ENCODE results near the gene ESPN.
"Not testable (repeated sequence)": the region's sequence is repeated elsewhere in the genome, so short reads cannot be mapped to it uniquely, and the experiment has no call there.

ESPN gene

DNA sequence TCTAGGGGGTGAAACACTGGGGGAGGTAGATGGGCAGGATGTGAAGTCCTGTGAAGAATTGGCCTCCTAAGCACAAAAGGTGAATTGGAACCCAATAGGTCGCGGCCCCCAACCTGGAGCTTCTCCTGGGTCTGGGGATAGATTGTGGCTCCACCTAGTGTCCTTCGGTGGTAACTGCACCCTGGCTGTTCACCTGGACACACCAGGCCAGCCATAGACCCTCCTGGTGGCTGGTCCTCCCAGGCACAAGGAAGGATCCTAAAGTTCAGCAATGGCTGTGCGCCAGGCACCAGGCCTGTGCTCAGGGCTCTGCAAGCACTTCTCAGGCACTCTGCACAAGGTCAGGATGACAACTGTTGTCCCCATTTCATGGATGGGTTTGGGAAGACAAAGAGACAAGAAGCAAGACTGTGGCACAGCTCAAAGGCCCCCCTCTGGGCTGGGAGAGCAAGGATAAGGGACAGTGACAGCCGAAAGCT lies 13.5 kb downstream of the ESPN start:
- no peaks in the 10 kb centered on the region for H3K36me3 ChIP-seq (ENCODE audit: control insufficient read depth in 5 of 5, insufficient read depth in 5 of 5, low read length in 5 of 5)
- no peak overlapping the region for H3K4me3 ChIP-seq (ENCODE audit: low read depth in 1 of 5, low read length in 5 of 5)
- H3K27ac ChIP-seq (ENCODE audit: low read depth, low read length) = no peak overlapping the region
- H3K4me1 ChIP-seq (ENCODE audit: control insufficient read depth in 5 of 5, insufficient read depth in 5 of 5, low read length in 5 of 5) = peaks cover 0 to 6% (median 3%) of the 10 kb centered on the region in 5 donors
- no peaks in the 10 kb centered on the region for H3K9me3 ChIP-seq (ENCODE audit: control insufficient read depth in 5 of 5, low read length in 5 of 5)
- H3K9ac ChIP-seq (ENCODE audit: low read length in 5 of 5) = no peak overlapping the region
- H3K27me3 ChIP-seq (ENCODE audit: control insufficient read depth in 5 of 5, insufficient read depth in 4 of 5, low read length in 5 of 5) = peaks cover 9 to 24% (median 17%) of the 10 kb centered on the region in 5 donors

DNA sequence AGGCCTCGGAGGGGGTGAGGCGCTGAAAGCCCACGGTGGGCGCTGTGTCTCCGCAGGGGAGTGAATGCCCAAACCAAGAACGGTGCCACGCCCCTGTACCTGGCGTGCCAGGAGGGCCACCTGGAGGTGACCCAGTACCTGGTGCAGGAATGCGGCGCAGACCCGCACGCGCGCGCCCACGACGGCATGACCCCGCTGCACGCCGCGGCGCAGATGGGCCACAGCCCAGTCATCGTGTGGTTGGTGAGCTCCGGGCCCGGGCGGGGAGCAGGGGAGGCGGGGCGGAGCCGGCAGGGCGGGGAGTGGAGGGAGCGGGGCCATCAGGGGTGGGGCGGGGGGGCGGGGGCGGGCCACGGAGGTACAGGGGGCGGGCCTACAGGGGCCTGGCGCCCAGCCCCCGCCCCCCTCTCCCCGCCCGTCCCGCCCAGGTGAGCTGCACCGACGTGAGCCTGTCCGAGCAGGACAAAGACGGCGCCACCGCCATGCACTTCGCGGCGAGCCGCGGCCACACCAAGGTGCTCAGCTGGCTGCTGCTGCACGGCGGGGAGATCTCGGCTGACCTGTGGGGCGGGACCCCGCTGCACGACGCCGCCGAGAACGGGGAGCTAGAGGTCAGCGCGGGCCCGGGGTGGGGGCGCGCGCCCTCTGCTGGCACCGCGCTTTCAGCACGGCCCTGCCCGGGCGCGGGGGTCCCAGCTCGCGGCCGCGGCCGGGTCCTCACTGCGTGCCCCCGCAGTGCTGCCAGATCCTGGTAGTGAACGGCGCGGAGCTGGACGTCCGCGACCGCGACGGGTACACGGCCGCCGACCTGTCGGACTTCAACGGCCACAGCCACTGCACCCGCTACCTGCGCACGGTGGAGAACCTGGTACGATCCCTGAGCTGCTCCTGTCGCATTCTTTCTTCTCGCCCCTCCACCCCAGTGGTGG lies 15.9 kb downstream of the ESPN start:
- Histone ChIP-seq H3K9me3 (ENCODE audit: control insufficient read depth in 5 of 5, low read length in 5 of 5) (no peaks in the 10 kb centered on the region), H3K27ac (ENCODE audit: low read depth, low read length) (no peak overlapping the region), H3K4me3 (ENCODE audit: low read depth in 1 of 5, low read length in 5 of 5) (peak overlapping the region in 1 of 5 donors; percentile 37), H3K36me3 (ENCODE audit: control insufficient read depth in 5 of 5, insufficient read depth in 5 of 5, low read length in 5 of 5) (no peaks in the 10 kb centered on the region), H3K9ac (ENCODE audit: low read length in 5 of 5) (no peak overlapping the region), H3K27me3 (ENCODE audit: control insufficient read depth in 5 of 5, insufficient read depth in 4 of 5, low read length in 5 of 5) (peaks cover 9 to 25% (median 24%) of the 10 kb centered on the region in 5 donors), H3K4me1 (ENCODE audit: control insufficient read depth in 5 of 5, insufficient read depth in 5 of 5, low read length in 5 of 5) (peaks cover 0 to 6% (median 3%) of the 10 kb centered on the region in 5 donors)

DNA sequence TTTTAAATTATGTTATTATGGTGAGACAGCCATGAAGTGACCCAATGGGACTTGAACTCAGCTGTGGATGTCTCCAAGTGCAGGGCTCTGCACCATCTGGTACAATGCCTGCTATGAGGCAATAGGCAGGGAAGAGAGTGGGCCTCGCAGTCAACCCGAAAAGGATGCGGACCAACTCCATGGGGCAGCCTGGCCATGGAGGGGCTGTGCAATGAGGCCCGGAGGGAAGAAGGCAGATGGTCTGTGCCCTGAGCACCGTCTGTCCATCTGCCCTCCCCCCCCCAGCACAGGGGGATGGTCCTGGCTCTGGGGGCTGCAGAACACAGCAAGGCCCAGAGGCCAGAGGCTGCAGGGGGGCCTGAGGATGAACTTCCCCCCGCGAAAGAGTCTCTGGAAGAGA lies 17.0 kb downstream of the ESPN start:
- peaks cover 10 to 27% (median 23%) of the 10 kb centered on the region in 5 donors for H3K27me3 ChIP-seq (ENCODE audit: control insufficient read depth in 5 of 5, insufficient read depth in 4 of 5, low read length in 5 of 5)
- H3K36me3 ChIP-seq (ENCODE audit: control insufficient read depth in 5 of 5, insufficient read depth in 5 of 5, low read length in 5 of 5) = no peaks in the 10 kb centered on the region
- H3K4me1 ChIP-seq (ENCODE audit: control insufficient read depth in 5 of 5, insufficient read depth in 5 of 5, low read length in 5 of 5) = peaks cover 0 to 6% (median 3%) of the 10 kb centered on the region in 5 donors
- H3K9me3 ChIP-seq (ENCODE audit: control insufficient read depth in 5 of 5, low read length in 5 of 5) = no peaks in the 10 kb centered on the region
- H3K4me3 ChIP-seq (ENCODE audit: low read depth in 1 of 5, low read length in 5 of 5) = no peak overlapping the region
- no peak overlapping the region for H3K9ac ChIP-seq (ENCODE audit: low read length in 5 of 5)
- no peak overlapping the region for H3K27ac ChIP-seq (ENCODE audit: low read depth, low read length)

DNA sequence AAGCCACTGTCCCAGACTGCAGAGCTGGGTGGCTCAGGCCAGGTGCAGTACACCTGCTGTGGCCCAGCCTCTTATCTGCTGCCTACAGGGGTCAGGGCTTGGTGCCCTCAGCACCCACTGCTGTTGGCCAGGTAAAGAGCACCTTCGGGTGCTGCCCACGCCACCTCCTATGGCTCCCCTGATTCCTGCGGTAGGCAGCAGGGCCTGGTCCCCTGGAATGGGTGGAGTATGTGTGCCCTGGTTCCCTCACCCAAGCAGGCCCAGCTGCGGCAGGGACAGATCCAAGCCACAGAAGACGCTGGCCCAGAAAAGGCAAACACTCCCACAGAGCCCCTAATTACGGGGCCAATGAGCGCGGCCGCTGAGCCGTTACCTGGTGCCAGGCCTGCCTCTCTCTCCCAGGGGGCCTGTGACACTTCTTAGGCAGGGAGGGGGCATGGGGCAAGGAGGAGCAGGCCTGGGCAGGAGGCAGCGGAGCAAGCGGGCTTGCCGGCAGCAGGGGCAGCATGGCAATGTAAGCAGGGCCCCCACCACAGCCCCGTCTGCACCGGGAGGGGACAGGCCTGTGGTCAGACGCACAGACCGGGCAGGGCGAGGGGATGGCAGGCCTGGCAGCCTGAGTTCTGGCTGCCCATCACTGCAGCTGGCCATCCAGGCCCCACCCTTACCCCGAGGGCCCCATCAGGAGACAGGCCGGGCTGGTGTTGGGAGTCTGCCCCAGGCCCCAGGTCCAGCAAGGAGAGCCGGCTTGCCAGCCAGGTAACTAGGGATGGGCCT lies 19.0 kb downstream of the ESPN start:
- Histone ChIP-seq H3K9me3 (ENCODE audit: control insufficient read depth in 5 of 5, low read length in 5 of 5) (no peaks in the 10 kb centered on the region), H3K9ac (ENCODE audit: low read length in 5 of 5) (no peak overlapping the region), H3K4me3 (ENCODE audit: low read depth in 1 of 5, low read length in 5 of 5) (no peak overlapping the region), H3K27me3 (ENCODE audit: control insufficient read depth in 5 of 5, insufficient read depth in 4 of 5, low read length in 5 of 5) (peaks cover 21 to 37% (median 33%) of the 10 kb centered on the region in 5 donors), H3K36me3 (ENCODE audit: control insufficient read depth in 5 of 5, insufficient read depth in 5 of 5, low read length in 5 of 5) (no peaks in the 10 kb centered on the region), H3K27ac (ENCODE audit: low read depth, low read length) (no peak overlapping the region), H3K4me1 (ENCODE audit: control insufficient read depth in 5 of 5, insufficient read depth in 5 of 5, low read length in 5 of 5) (peaks cover 0 to 22% (median 6%) of the 10 kb centered on the region in 5 donors)

DNA sequence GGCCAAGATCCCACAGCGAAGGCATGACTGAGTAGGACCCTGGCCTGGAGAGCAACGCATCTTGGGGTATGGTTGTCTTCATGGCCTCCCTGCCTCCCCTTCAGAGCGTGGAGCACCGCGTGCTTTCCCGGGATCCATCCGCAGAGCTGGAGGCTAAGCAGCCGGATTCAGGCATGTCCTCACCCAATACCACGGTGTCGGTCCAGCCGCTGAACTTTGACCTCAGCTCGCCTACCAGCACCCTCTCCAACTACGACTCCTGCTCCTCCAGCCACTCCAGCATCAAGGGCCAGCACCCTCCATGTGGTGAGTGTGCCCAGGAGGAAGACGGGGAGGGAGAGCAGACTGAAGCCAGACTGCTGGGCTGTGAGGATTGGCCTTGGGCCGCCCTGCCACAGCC lies 19.8 kb downstream of the ESPN start:
- H3K4me1 ChIP-seq (ENCODE audit: control insufficient read depth in 5 of 5, insufficient read depth in 5 of 5, low read length in 5 of 5) = peaks cover 0 to 29% (median 10%) of the 10 kb centered on the region in 5 donors
- no peak overlapping the region for H3K27ac ChIP-seq (ENCODE audit: low read depth, low read length)
- no peaks in the 10 kb centered on the region for H3K36me3 ChIP-seq (ENCODE audit: control insufficient read depth in 5 of 5, insufficient read depth in 5 of 5, low read length in 5 of 5)
- peaks cover 25 to 41% (median 36%) of the 10 kb centered on the region in 5 donors for H3K27me3 ChIP-seq (ENCODE audit: control insufficient read depth in 5 of 5, insufficient read depth in 4 of 5, low read length in 5 of 5)
- H3K9ac ChIP-seq (ENCODE audit: low read length in 5 of 5) = no peak overlapping the region
- H3K4me3 ChIP-seq (ENCODE audit: low read depth in 1 of 5, low read length in 5 of 5) = no peak overlapping the region
- H3K9me3 ChIP-seq (ENCODE audit: control insufficient read depth in 5 of 5, low read length in 5 of 5) = no peaks in the 10 kb centered on the region

DNA sequence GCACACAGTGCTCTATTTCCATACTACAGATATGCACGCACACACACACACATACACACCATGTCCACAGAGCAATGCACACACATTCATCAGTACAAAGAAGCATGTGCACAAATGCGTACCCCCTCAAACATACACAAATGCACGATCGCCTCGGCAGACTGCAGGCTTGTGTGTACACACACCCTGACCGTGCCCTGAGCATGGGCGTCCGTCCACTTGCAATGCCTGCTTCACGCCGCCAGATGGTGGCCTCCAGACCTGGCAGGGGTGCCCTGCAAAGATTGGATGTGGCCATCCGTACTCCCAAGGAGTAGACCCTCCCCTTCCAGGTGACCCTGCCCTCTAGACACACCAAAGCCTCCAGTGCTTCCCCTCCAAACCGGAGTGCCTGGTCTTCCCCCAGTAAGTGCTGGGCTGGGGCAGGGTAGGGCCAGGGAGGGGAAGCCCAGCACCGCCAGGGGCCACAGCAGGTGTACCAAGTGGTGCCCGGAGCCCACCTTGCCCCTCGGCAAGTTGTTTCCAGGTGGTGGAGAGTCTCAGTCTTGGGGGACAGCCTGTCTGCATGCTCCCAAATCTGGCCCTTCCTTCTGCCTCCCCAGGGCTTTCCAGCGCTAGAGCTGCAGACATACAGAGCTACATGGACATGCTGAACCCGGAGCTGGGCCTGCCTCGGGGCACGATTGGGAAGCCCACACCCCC lies 20.6 kb downstream of the ESPN start:
- Histone ChIP-seq H3K9ac (ENCODE audit: low read length in 5 of 5) (no peak overlapping the region), H3K27me3 (ENCODE audit: control insufficient read depth in 5 of 5, insufficient read depth in 4 of 5, low read length in 5 of 5) (peaks cover 31 to 47% (median 41%) of the 10 kb centered on the region in 5 donors), H3K4me1 (ENCODE audit: control insufficient read depth in 5 of 5, insufficient read depth in 5 of 5, low read length in 5 of 5) (peaks cover 0 to 29% (median 11%) of the 10 kb centered on the region in 5 donors), H3K36me3 (ENCODE audit: control insufficient read depth in 5 of 5, insufficient read depth in 5 of 5, low read length in 5 of 5) (no peaks in the 10 kb centered on the region), H3K4me3 (ENCODE audit: low read depth in 1 of 5, low read length in 5 of 5) (no peak overlapping the region), H3K9me3 (ENCODE audit: control insufficient read depth in 5 of 5, low read length in 5 of 5) (no peaks in the 10 kb centered on the region), H3K27ac (ENCODE audit: low read depth, low read length) (no peak overlapping the region)

DNA sequence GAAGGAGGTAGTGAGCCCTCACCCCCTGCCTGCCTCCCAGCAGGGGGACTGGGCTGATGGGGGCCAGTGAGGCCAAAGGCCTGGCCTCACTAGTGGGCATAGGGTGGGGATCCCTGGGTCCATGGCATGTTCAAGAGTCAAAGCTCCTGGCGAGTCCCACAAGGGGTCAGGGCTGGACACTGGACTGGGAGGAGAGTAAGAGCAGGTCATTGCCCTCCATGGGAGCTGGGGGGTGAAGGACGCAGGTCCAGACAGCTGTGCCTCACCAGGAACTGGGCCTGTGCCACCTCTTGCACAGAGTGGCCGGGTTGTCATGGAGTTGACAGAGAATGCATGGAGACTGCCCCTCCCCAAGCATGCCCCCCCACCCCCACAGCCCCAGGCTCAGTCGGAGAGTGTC lies 21.4 kb downstream of the ESPN start:
- peaks cover 35 to 49% (median 44%) of the 10 kb centered on the region in 5 donors for H3K27me3 ChIP-seq (ENCODE audit: control insufficient read depth in 5 of 5, insufficient read depth in 4 of 5, low read length in 5 of 5)
- H3K4me1 ChIP-seq (ENCODE audit: control insufficient read depth in 5 of 5, insufficient read depth in 5 of 5, low read length in 5 of 5) = peaks cover 0 to 24% (median 11%) of the 10 kb centered on the region in 5 donors
- H3K36me3 ChIP-seq (ENCODE audit: control insufficient read depth in 5 of 5, insufficient read depth in 5 of 5, low read length in 5 of 5); H3K4me3 ChIP-seq (ENCODE audit: low read depth in 1 of 5, low read length in 5 of 5); H3K9me3 ChIP-seq (ENCODE audit: control insufficient read depth in 5 of 5, low read length in 5 of 5); H3K9ac ChIP-seq (ENCODE audit: low read length in 5 of 5); H3K27ac ChIP-seq (ENCODE audit: low read depth, low read length): not testable (repeated sequence)

DNA sequence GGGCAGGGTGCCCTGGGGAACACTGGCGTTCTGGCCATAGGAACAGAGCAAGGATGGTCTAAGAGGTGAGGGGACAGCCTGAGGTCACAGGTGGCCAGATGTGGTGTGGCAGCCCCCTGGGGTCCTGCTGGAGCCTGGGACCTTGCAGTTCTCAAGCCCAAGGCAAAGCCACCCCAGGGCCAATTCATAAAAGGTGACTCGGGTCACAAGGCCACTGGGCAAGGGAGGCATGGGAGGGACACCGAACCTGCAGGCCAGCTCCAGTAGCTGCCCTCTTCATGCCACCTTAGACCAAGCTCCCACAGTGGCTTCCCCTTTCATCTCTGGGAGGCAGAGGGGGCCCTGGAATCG lies 22.1 kb downstream of the ESPN start:
- H3K4me1 ChIP-seq (ENCODE audit: control insufficient read depth in 5 of 5, insufficient read depth in 5 of 5, low read length in 5 of 5) = peaks cover 0 to 23% (median 11%) of the 10 kb centered on the region in 5 donors
- H3K9ac ChIP-seq (ENCODE audit: low read length in 5 of 5) = no peak overlapping the region
- H3K27me3 ChIP-seq (ENCODE audit: control insufficient read depth in 5 of 5, insufficient read depth in 4 of 5, low read length in 5 of 5) = peaks cover 30 to 49% (median 43%) of the 10 kb centered on the region in 5 donors
- no peak overlapping the region for H3K4me3 ChIP-seq (ENCODE audit: low read depth in 1 of 5, low read length in 5 of 5)
- H3K36me3 ChIP-seq (ENCODE audit: control insufficient read depth in 5 of 5, insufficient read depth in 5 of 5, low read length in 5 of 5) = no peaks in the 10 kb centered on the region
- H3K27ac ChIP-seq (ENCODE audit: low read depth, low read length) = no peak overlapping the region
- no peaks in the 10 kb centered on the region for H3K9me3 ChIP-seq (ENCODE audit: control insufficient read depth in 5 of 5, low read length in 5 of 5)

DNA sequence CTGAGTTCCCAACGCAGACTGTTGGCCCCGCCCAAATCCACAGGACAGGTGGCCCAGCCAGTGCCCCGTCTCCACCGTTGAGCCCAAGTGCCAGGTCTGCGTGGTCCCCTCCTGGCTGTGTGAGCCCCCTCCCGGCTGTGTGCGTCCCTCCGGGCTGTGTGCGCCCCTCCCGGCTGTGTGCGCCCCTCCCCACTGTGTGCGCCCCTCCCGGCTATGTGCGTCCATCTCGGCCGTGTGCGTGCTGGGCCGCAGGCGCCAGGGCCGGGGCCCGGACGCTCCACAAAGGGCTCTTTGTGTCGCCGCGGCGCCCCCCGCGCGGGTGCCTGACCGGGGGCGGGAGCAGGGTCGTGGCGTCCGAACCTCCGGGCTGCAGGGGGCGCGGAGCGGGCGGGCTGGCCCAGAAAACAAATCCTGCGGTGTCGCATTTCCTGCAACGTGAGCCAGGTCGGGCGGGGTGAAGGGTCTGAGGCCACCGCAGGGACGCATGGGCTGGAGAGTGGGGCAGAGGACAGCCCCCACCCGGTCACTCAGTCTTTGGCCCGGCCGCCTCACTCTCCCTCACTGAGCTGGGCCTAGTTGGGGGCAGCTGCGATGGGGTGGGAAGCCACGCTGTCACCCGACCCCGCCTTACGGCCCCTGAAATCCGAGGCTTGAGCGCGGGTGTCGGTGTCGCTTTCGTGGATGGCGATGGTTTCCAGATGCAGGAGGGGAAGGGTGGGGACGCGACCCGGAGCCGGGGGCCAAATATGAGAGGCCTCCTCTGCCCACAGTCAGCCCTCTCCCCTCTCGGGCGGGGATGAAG lies 22.6 kb downstream of the ESPN start:
- Histone ChIP-seq H3K9ac (ENCODE audit: low read length in 5 of 5) (no peak overlapping the region), H3K27ac (ENCODE audit: low read depth, low read length) (no peak overlapping the region), H3K4me1 (ENCODE audit: control insufficient read depth in 5 of 5, insufficient read depth in 5 of 5, low read length in 5 of 5) (peaks cover 0 to 23% (median 11%) of the 10 kb centered on the region in 5 donors), H3K4me3 (ENCODE audit: low read depth in 1 of 5, low read length in 5 of 5) (no peak overlapping the region), H3K27me3 (ENCODE audit: control insufficient read depth in 5 of 5, insufficient read depth in 4 of 5, low read length in 5 of 5) (peaks cover 30 to 52% (median 47%) of the 10 kb centered on the region in 5 donors), H3K36me3 (ENCODE audit: control insufficient read depth in 5 of 5, insufficient read depth in 5 of 5, low read length in 5 of 5) (no peaks in the 10 kb centered on the region), H3K9me3 (ENCODE audit: control insufficient read depth in 5 of 5, low read length in 5 of 5) (no peaks in the 10 kb centered on the region)

Data from subcutaneous abdominal adipose tissue (tissue), 5 donors.